ENCODE results near the gene SLC34A1.

SLC34A1 gene

DNA sequence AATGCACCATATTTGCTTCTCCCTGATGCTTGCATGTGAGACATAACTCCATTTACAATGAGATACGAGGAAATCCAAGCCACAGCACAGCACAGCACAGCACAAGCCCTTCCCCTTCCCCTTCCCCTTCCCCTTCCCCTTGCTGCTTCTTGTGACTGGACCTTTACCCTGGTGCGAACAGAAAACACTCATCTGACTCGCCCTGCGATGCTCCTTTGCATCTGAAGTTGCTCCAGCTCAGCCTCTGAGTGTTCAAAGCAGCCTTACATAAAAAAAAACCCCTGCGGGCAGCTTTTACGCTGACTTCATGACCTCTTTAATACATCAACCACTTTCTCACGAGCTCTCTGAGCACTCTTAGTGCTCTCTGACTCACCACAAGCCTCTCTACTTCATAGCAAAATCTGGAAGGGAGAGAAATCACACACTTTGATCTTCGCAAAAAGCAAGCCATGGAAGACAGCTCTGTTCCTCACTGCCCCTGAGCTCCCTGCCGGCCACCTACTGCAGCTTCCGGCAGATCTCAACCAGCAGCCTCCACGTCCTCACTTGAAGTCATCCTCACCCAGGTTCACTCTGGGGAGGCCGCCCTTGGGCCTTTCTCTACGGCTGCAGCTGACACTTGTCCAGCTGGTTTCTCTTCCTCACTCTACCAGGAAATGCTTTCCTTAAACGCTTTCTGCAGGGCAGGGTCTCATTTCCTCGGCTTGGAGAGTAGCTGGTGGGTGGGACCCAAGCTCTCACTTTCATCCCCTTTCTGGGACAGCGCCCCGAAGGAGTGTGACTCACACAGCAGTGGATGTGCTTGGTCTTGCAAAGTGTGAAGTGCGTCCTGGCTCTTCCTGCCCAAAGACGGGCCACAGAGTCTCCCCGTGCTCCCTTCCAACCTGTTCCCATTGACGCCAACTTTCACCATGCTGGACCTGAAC is 5.3 kb downstream of the SLC34A1 start:
- DNase-seq = peak; percentile 27 to 35

DNA sequence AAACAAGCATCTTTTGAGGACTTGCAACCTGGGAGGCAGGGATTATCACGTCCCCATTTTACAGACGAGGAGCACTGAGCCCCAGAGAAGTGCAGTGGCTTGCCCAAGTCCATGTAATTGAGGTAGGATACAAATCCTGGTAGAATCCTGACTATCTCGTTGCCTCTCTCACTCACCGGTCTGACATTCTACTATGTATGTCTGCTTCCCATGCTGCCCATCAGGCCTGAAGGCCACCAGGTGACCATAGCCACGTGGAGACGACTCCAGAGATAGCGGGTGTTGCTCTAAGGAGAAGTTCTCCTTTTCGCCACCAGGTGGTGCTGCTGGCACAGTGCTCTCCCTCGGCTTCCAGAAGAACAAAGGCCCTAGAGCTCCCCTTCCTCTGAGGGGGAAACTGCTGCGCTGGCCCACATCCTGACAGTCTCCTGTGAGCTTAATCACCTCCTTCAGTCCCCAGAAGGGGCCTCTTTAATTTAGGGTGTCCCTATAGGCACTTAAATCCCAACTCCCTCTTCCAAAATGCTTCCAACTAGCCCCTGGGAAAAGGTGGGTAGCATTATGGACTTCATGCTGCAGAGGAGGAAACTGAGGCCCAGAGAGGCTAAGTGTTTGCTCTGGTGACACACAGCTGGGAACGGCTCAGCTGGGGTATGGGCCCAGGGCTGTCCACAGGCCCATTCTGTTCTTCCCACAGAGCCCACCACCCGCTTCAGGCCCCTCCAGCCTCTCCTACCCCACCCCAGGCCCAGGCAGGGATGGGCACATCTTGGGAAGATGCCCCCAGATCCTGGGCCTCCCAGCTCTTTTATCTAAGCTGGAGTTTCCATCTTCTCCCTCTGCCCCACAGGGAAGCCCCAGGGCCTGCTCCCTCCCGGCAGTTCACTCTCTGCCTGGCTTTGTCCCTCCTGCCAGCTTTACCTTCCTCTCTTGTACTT is 6.4 kb downstream of the SLC34A1 start:
- peak; percentile 70 to 82 for DNase-seq

- DNase-seq = peak; percentile 8 to 36
Measured at GRCh38 chr5:177392765-177393164, 8.5 kb downstream of the SLC34A1 start.

- peak; percentile 54 to 57 for DNase-seq
Measured at GRCh38 chr5:177393206-177393765, 9.1 kb downstream of the SLC34A1 start.

DNA sequence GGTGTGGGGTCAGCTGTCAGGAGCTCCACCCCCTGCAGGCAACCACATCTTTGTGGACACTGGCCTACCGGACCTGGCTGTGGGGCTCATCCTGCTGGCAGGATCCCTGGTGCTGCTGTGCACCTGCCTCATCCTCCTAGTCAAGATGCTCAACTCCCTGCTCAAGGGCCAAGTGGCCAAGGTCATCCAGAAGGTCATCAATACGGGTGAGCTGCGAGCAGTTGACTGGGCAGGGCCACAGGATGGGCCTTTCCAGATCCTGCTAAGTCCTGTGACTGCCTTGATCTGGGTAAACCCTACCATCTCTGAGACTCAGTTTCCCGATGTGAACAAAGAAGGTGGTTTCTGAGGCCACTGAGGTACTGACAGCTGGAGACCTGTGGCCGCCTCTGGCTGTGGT is 9.8 kb downstream of the SLC34A1 start:
- DNase-seq = no peak

DNA sequence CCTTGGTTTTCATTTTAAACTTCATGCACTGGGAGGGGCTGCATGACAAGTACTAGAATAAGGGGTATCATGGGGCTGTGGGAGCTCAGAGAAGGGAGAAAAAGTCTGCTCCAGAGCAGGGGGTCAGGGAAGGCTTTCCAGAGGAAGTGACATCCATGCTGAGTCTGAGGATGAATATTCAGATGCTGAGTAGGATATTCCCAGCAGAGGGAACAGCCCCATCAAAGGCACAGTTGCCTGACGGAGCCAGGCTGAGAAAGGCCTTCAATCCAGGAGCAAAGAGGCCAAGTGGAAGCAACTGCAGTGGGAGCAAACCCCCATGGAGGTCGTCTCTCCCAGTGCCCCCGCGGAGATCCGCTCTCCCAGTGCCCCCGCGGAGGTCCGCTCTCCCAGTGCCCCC is 11.8 kb downstream of the SLC34A1 start:
- DNase-seq = no peak

DNA sequence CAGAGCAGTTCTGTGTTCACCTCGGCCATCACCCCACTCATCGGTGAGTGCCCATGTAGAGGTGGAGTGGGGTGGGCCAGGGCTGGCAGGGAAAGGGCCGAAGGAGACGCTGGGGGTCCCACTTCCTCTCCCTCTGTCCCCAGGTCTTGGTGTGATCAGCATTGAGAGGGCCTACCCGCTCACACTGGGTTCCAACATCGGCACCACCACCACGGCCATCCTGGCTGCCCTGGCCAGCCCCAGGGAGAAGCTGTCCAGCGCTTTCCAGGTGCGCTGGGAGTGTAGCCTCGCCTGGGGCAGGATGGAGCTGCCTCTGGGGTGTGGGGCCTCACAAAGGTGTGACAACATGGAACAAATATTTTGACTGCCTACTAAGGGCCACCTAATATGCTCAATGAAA is 12.6 kb downstream of the SLC34A1 start:
- DNase-seq = no peak

GRCh38 chr5:177397875-177398390 is 13.7 kb downstream of the SLC34A1 start:
- DNase-seq = no peak

GRCh38 chr5:177399997-177400868 is 16.0 kb downstream of the SLC34A1 start, which contains the start of gene PFN3:
PFN3 (minus strand) TSS chr5:177400661; CDS start chr5:177400576, 85 bp downstream.
- DNase-seq = no peak

GRCh38 chr5:177402271-177403043 is 18.2 kb downstream of the SLC34A1 start:
- no peak for DNase-seq

- peak; percentile 12 to 31 for DNase-seq
Measured at GRCh38 chr5:177403102-177403791, 19.0 kb downstream of the SLC34A1 start.

- DNase-seq = peak; percentile 81 to 84
Measured at GRCh38 chr5:177403792-177404640, 19.8 kb downstream of the SLC34A1 start.

DNA sequence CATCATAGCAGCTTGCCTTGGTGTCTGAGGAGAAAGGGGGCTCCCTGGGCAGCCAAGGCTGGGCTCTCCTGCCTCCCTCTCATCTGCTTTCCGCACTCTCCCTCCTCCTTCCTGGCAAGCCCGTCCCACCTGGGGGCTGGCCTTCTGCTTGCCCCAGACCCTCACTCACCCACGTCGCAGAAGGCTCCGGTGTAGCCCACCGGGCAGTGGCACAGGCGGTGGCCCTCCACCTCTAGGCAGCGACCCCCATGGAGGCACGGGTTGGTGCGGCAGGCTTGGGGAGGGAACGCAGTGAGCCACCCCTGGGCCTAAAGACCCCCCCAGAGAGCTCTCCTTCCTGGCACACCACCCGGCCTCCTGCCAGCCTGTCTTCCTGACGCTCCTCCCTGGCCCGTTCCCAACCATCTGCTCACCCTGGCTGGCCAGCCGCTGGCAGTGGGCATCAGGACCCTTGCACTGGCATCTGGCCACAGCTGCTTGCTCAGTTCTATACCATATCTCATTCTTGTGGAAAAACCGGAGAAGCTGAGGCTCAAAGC is 20.5 kb downstream of the SLC34A1 start:
- no peak for DNase-seq

DNA sequence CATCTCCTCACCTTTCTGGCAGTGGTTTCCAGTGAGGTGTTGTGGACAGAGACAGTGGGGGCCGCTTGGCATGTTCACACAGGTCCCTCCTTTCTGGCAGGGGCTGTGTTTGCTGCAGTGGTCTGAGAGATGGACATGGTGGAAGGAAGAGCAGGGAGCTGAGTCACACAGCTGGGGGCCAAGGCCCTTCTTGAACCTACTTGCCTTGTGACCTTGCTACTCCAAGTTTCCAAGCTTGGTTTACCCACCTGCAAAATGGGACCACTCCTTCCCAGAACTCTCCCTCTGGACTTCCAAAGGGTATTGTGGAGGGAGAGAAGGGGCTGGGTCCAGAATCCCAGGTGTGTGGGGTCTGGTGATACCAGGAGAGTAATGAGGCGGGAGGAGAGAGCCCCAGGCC is 21.1 kb downstream of the SLC34A1 start:
- no peak for DNase-seq

GRCh38 chr5:177405805-177406204 is 21.6 kb downstream of the SLC34A1 start:
- DNase-seq = peak; percentile 83 to 91

DNA sequence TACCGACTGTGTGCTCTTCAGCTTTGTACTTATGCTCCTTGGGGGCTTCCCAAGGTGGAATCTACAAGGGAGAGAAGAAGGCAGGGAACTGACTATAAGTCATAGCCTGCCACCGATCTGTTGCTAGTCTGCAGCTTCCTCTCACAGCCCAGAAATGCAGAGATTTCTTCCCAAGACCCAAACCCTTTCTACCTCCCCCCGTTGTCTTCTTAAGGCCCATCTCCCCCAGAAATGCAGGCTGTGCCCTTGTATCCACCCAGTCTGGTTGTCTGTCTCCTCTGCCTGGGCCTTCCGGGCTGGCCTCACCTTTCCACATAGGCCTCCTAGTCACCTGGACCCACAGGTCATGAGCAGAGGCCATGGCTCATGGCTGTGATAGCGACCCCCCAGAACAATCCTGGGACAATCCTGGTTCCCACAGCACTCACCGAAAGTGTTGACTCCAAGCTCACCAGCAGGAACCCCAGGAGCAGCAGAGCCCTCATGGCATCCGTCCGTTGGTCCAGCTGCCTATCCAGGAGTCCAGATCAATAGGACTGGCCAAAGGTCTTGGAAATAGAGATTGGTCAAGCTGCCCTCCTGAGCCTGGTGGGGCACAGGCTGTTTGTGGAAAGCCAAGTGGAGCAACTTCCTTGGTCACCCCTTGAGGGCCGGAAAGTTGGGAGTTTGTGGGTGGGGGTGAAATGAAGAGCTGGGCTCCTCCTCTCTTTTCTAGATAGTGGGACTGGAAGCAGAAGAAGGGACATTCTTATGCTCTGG is 25.0 kb downstream of the SLC34A1 start, which contains the start of gene F12:
Gene F12 (minus strand): TSS at position 522 of the 759 bp plus-strand sequence. CDS start 37 bp downstream, at position 485.
- no peak for DNase-seq

DNA sequence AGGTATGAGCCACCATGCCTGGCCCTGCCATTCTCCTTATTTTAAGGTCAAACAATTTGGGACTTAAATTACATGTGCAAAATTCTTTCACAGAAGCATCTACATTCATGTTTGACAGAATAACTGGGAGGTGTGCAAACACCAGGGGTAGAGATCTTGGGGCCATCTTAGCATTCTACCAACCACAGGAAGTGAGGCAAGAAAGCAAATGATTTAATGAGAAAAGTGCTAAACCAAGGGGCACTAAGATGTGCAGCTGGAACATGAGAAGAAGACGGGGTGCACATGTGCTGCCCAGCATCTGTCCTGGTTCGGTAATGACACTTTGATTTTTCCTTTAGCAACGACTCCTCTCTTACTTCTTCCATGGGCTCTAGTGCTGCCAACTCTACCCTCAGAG is 26.3 kb downstream of the SLC34A1 start:
- DNase-seq = peak in 1 of 2 experiments; percentile 21

DNA sequence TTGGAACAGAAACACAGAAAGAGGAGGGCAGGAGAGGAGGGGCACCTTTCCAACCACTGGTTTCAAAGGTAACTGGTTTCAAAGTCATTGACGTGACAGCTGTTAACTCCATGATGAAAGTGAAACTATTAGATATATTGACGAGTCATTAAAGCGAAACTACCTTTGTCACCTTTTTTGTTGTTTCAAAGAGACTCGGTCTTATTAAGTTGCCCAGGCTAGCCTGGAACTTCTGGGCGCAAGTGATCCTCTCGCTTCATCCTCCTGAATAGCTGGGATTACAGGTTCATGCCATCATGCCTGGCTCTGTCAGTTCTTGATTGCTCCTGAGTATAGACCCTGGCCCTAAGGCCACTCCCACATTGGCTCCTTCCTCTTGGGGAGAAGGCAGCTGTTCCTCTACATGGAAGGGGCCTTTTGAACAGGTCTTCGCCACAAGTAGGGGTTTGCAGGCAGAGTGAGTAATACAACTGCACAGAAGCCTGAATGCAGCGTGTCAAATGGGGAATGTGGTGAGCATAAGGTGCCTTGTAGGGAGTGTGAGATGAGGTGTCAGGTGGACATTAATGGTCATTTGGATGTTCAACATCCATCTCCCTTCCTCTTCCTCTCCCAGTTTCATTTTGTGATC is 28.5 kb downstream of the SLC34A1 start:
- no peak for DNase-seq

Measured in AML-193 (cell line).